ENCODE data around the gene KNTC1.

DNA sequence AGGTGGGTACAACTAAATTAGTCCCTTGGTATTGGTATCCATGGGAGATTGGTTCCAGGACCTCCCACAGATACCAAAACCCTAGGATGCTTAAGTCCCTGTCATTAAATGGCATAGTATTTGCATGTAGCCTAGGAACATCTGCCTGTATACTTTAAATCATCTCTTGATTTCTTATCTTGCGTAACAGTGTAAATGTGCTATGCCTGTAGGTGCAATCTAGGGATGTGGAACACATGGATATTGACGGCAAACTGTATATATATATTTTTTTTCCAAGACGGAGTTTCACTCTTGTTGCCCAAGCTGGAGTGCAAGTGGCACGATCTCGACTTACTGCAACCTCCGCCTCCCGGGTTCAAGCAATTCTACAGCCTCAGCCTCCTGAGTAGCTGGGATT lies 1.5 kb downstream of the KNTC1 start:
- no peak for TF ChIP-seq POLR2A (IDR thresholded peaks at IDR 0.05)
- TF ChIP-seq, protein P1, sequence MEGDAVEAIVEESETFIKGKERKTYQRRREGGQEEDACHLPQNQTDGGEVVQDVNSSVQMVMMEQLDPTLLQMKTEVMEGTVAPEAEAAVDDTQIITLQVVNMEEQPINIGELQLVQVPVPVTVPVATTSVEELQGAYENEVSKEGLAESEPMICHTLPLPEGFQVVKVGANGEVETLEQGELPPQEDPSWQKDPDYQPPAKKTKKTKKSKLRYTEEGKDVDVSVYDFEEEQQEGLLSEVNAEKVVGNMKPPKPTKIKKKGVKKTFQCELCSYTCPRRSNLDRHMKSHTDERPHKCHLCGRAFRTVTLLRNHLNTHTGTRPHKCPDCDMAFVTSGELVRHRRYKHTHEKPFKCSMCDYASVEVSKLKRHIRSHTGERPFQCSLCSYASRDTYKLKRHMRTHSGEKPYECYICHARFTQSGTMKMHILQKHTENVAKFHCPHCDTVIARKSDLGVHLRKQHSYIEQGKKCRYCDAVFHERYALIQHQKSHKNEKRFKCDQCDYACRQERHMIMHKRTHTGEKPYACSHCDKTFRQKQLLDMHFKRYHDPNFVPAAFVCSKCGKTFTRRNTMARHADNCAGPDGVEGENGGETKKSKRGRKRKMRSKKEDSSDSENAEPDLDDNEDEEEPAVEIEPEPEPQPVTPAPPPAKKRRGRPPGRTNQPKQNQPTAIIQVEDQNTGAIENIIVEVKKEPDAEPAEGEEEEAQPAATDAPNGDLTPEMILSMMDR (IDR thresholded peaks at IDR 0.05), result no peak
